Mesenchymal stem cell (in vitro differentiated cells and primary cell): ENCODE results near the gene GIPC2. TPM values are rescaled to one million over a fixed set of nuclear protein-coding genes. Genes with fewer than 3 reads are reported as not detected.
"Not testable (repeated sequence)": the region's sequence is repeated elsewhere in the genome, so short reads cannot be mapped to it uniquely, and the experiment has no call there.

Experiments
- DNase-seq: peaks from one replicate; pipeline ENCODE4 v3.0.0-alpha.2; 2013
- H2AFZ ChIP-seq: one replicate; pipeline ENCODE4 v1.6.1; 2013; ENCODE audit warnings: low read depth, mild to moderate bottlenecking, control low read depth, inconsistent platforms, low read length, moderate library complexity
- H2AK5ac ChIP-seq: 2 replicates; pipeline ENCODE4 v1.6.1; 2013; ENCODE audit warnings: low read length, moderate library complexity, mild to moderate bottlenecking, inconsistent platforms; ENCODE audit not compliant: severe bottlenecking
- H2BK120ac ChIP-seq: one replicate; pipeline ENCODE4 v1.6.1; 2013; ENCODE audit warnings: low read depth, mild to moderate bottlenecking, inconsistent platforms, low read length, moderate library complexity
- H2BK12ac ChIP-seq, 2 experiments: one replicate each; pipeline ENCODE4 v1.6.1; 2013; ENCODE audit warnings: inconsistent platforms in 2 of 2, low read length in 2 of 2, mild to moderate bottlenecking in 2 of 2, moderate library complexity in 2 of 2, control low read depth in 1 of 2
- H2BK15ac ChIP-seq: one replicate; pipeline ENCODE4 v1.6.1; 2013; ENCODE audit warnings: mild to moderate bottlenecking, low read depth, inconsistent platforms; ENCODE audit not compliant: poor library complexity, severe bottlenecking
- H2BK5ac ChIP-seq: 2 replicates; pipeline ENCODE4 v1.6.1; 2013; ENCODE audit warnings: low read depth, mild to moderate bottlenecking, low read length, control low read depth, inconsistent platforms; ENCODE audit not compliant: poor library complexity, severe bottlenecking
- H3K14ac ChIP-seq, 2 experiments: one replicate each; pipeline ENCODE4 v1.6.1; 2013; ENCODE audit warnings: inconsistent platforms in 2 of 2, low read length in 2 of 2, control low read depth in 1 of 2, mild to moderate bottlenecking in 1 of 2, moderate library complexity in 1 of 2
- H3K18ac ChIP-seq, 2 experiments: one replicate each; pipeline ENCODE4 v1.6.1; 2013; ENCODE audit warnings: inconsistent platforms in 2 of 2, low read length in 2 of 2, control low read depth in 1 of 2, low read depth in 1 of 2, mild to moderate bottlenecking in 1 of 2
- H3K23ac ChIP-seq, 2 experiments: one replicate each; pipeline ENCODE4 v1.6.1; 2013; ENCODE audit warnings: inconsistent platforms in 2 of 2, low read length in 2 of 2, mild to moderate bottlenecking in 2 of 2, moderate library complexity in 2 of 2, control low read depth in 1 of 2
- H3K27ac ChIP-seq: 2 replicates; pipeline ENCODE4 v1.5.1; 2013; ENCODE audit warnings: mild to moderate bottlenecking, moderate library complexity, low read length, control low read depth, inconsistent platforms; ENCODE audit not compliant: poor library complexity, severe bottlenecking
- H3K27me3 ChIP-seq, 2 experiments: 2 replicates each; pipeline versions ENCODE4 v1.6.1 to v1.7.0; 2013; ENCODE audit warnings: low read length in 2 of 2, mild to moderate bottlenecking in 2 of 2, moderate library complexity in 2 of 2, control low read depth in 1 of 2, inconsistent platforms in 1 of 2; ENCODE audit not compliant: control insufficient read depth in 1 of 2, insufficient read depth in 1 of 2
- H3K36me3 ChIP-seq, 2 experiments: 2 replicates each; pipeline versions ENCODE4 v1.6.1 to v1.7.0; 2013; ENCODE audit warnings: low read length in 2 of 2, control low read depth in 1 of 2, inconsistent platforms in 1 of 2, low read depth in 1 of 2, mild to moderate bottlenecking in 1 of 2; ENCODE audit not compliant: insufficient read depth in 2 of 2, control insufficient read depth in 1 of 2
- H3K4ac ChIP-seq, 2 experiments: one replicate each; pipeline ENCODE4 v1.6.1; 2013; ENCODE audit warnings: inconsistent platforms in 2 of 2, low read length in 2 of 2, mild to moderate bottlenecking in 2 of 2, moderate library complexity in 2 of 2, control low read depth in 1 of 2, low read depth in 1 of 2
- H3K4me1 ChIP-seq: 2 replicates; pipeline ENCODE4 v1.6.1; 2013; ENCODE audit warnings: low read depth, low read length, control low read depth; ENCODE audit not compliant: control insufficient read depth, insufficient read depth
- H3K4me2 ChIP-seq: 2 replicates; pipeline ENCODE4 v1.6.1; 2013; ENCODE audit warnings: low read length, mild to moderate bottlenecking, inconsistent platforms; ENCODE audit not compliant: poor library complexity, severe bottlenecking
- H3K4me3 ChIP-seq, 2 experiments: 2 replicates each; pipeline versions ENCODE4 v1.5.1 to v1.7.0; 2013; ENCODE audit warnings: low read length in 2 of 2, mild to moderate bottlenecking in 2 of 2, control low read depth in 1 of 2, low read depth in 1 of 2; ENCODE audit not compliant: insufficient read depth in 1 of 2
- H3K79me1 ChIP-seq: replicated peaks from 2 replicates; pipeline ENCODE4 v1.6.1; 2013; ENCODE audit warnings: mild to moderate bottlenecking, control low read depth, low read length, inconsistent platforms; ENCODE audit not compliant: poor library complexity, severe bottlenecking
- H3K9ac ChIP-seq: 2 replicates; pipeline ENCODE4 v1.7.0; 2013; ENCODE audit warnings: mild to moderate bottlenecking, low read length, moderate library complexity
- H3K9me3 ChIP-seq: 2 replicates; pipeline ENCODE4 v1.7.0; 2013; ENCODE audit warnings: mild to moderate bottlenecking, low read length; ENCODE audit not compliant: control insufficient read depth
- H4K8ac ChIP-seq: one replicate; pipeline ENCODE4 v1.6.1; 2013; ENCODE audit warnings: inconsistent platforms, mild to moderate bottlenecking, low read length, moderate library complexity
- H4K91ac ChIP-seq: one replicate; pipeline ENCODE4 v1.6.1; 2013; ENCODE audit warnings: mild to moderate bottlenecking, low read length, inconsistent platforms
- WGBS: methylation state at CpG from one replicate; pipeline ENCODE4 v1.1.7; 2013; ENCODE audit warnings: mixed read lengths; 5-methylcytosine and 5-hydroxymethylcytosine counted together
- polyA plus RNA-seq, 2 experiments: library from polyadenylated mRNA; stranded (reverse); fragments of 200-250 nt; gene quantifications; one replicate each; pipeline ENCODE4 v1.2.3, GENCODE V29; 2013

GIPC2 gene, protein sequence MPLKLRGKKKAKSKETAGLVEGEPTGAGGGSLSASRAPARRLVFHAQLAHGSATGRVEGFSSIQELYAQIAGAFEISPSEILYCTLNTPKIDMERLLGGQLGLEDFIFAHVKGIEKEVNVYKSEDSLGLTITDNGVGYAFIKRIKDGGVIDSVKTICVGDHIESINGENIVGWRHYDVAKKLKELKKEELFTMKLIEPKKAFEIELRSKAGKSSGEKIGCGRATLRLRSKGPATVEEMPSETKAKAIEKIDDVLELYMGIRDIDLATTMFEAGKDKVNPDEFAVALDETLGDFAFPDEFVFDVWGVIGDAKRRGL
- polyA plus RNA-seq (2013, experiment 1 of 2): 0.01 TPM
- not detected for polyA plus RNA-seq (2013, experiment 2 of 2)

DNA sequence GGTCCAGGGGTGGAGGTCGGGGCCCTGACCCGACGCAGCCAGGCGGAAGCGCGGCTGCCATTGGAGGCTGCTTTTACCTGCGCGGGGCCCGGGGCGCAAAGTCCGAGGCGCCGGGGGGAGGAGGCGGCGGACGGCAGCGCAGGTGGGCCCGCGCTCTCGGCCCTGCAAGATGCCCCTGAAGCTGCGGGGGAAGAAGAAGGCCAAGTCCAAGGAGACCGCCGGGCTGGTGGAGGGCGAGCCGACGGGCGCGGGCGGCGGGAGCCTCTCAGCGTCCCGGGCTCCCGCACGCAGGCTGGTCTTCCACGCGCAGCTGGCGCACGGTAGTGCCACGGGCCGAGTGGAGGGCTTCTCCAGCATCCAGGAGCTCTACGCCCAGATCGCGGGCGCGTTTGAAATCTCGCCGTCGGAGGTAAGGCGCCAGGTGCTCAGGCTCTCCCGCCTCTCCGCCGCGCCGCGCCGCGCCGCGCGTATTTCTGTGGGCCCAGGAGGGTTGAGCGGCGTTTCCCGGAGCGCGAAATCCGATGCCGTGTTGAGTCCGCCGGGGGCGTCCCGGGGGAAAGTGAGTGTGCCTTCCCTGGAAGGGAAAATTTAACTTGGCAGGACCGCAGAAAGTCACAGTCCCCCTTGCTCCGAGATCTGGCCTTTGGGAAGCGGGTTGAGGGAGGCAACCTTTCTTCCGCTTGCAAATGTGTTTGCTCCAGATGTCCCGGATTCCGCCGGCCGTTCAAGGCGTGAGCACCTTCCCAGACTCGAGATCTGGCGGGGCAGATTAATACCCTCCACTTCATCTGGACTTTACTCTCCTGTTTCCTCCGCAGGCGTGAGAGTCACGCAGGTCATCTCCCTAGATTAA lies at the start of gene GIPC2:
Gene GIPC2, plus strand, starts transcription at position 41 of the 853 bp plus-strand sequence. Its CDS starts 129 bp downstream, at position 170.
- H2BK15ac ChIP-seq: no peak within 1 kb of the TSS
- H2BK120ac ChIP-seq: no peak within 1 kb of the TSS
- H3K27me3 ChIP-seq: peaks cover 0 to 31% of the 10 kb centered on the region in 2 experiments
- peak within 1 kb of the TSS; percentile 99 for H3K4me2 ChIP-seq
- no peak within 1 kb of the TSS for H3K14ac ChIP-seq
- peaks cover 9% of the 10 kb centered on the region for H3K4me1 ChIP-seq
- H2AFZ ChIP-seq: peak within 1 kb of the TSS; percentile 73
- no peak within 1 kb of the TSS for H2BK5ac ChIP-seq
- H3K4me3 ChIP-seq: peak within 1 kb of the TSS; percentile 59 to 86
- no peak within 1 kb of the TSS for H3K27ac ChIP-seq
- 3% methylated on average over 71 of the region's 85 CpGs for WGBS
- no peak within 1 kb of the TSS for H3K4ac ChIP-seq
- H4K91ac ChIP-seq: no peak within 1 kb of the TSS
- H2AK5ac ChIP-seq: no peak within 1 kb of the TSS
- H3K36me3 ChIP-seq: no peaks in the 10 kb centered on the region
- H3K9ac ChIP-seq: peak within 1 kb of the TSS; percentile 76
- H3K79me1 ChIP-seq: no peaks in the 10 kb centered on the region
- peak within 1 kb of the TSS in 1 of 2 experiments; percentile 98 for H3K23ac ChIP-seq
- no peaks in the 10 kb centered on the region for H3K9me3 ChIP-seq
- peak within 1 kb of the TSS; percentile 66 for H4K8ac ChIP-seq
- DNase-seq: peak; percentile 37
- no peak within 1 kb of the TSS for H2BK12ac ChIP-seq
- no peak within 1 kb of the TSS for H3K18ac ChIP-seq

DNA sequence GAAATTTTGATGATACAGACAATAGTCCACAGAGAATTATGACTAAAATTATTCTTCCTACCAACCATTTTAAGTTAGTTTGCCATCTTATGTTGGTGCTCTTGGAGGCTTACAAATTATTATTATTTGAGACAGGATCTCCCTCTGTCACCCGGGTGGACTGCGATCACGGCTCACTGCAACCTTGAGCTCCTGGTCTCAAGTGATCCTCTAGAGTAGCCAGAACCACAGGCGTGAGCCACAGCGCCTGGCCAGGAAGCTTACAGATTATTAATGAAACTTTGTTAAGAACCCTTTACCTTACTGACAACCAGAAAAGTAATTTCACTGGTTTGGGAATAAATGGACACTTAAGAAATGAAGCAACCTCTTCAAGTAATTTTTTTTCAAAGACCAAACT lies 49.0 kb upstream of the GIPC2 start:
- H2BK5ac ChIP-seq: no peak overlapping the region
- H3K14ac ChIP-seq: no peak overlapping the region
- DNase-seq: no peak
- H4K8ac ChIP-seq: no peak overlapping the region
- WGBS: 92% methylated on average over 3 of the region's 5 CpGs
- H2AK5ac ChIP-seq: no peak overlapping the region
- no peak overlapping the region for H3K23ac ChIP-seq
- no peak overlapping the region for H2AFZ ChIP-seq
- peaks cover 30% of the 10 kb centered on the region for H3K79me1 ChIP-seq
- H2BK120ac ChIP-seq: no peak overlapping the region
- no peak overlapping the region for H3K4me3 ChIP-seq
- peaks cover 1% of the 10 kb centered on the region for H3K4me1 ChIP-seq
- H3K4ac ChIP-seq: no peak overlapping the region
- no peak overlapping the region for H3K18ac ChIP-seq
- no peaks in the 10 kb centered on the region for H3K9me3 ChIP-seq
- peaks cover 5 to 44% of the 10 kb centered on the region in 2 experiments for H3K36me3 ChIP-seq
- H3K27ac ChIP-seq: no peak overlapping the region
- no peaks in the 10 kb centered on the region for H3K27me3 ChIP-seq
- no peak overlapping the region for H4K91ac ChIP-seq
- no peak overlapping the region for H3K4me2 ChIP-seq
- H2BK15ac ChIP-seq: no peak overlapping the region
- H2BK12ac ChIP-seq: no peak overlapping the region
- no peak overlapping the region for H3K9ac ChIP-seq

DNA sequence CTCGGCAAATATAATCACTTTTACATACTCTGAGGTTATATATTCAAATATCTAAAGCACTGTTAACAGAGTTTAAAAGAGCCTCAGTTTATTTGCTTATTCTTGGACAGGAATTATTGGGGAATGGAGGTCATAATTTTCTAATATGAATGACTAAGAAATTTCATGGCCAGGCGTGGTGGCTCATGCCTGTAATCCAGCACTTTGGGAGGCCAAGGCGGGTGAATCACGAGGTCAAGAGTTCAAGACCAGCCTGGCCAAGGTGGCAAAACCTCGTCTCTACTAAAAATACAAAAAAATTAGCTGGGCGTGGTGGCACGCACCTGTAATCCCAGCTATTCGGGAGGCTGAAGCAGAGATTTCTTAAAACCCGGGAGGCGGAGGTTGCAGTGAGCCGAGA lies 45.2 kb upstream of the GIPC2 start:
- H3K9me3 ChIP-seq, H3K23ac ChIP-seq, H3K14ac ChIP-seq, H3K4ac ChIP-seq, H2AK5ac ChIP-seq, H3K27ac ChIP-seq, DNase-seq, H2BK15ac ChIP-seq, H2BK120ac ChIP-seq, H3K4me1 ChIP-seq, H4K91ac ChIP-seq, H4K8ac ChIP-seq, H2AFZ ChIP-seq, H2BK12ac ChIP-seq, H2BK5ac ChIP-seq, H3K18ac ChIP-seq, H3K27me3 ChIP-seq, H3K9ac ChIP-seq, H3K4me3 ChIP-seq, H3K4me2 ChIP-seq: not testable (repeated sequence)
- Histone ChIP-seq H3K79me1 (peaks cover 19% of the 10 kb centered on the region), H3K36me3 (peaks cover 5 to 14% of the 10 kb centered on the region in 2 experiments)
- 94% methylated on average over 10 of the region's 11 CpGs for WGBS
